ENCODE results near the gene SOCS6.

SOCS6 gene

DNA sequence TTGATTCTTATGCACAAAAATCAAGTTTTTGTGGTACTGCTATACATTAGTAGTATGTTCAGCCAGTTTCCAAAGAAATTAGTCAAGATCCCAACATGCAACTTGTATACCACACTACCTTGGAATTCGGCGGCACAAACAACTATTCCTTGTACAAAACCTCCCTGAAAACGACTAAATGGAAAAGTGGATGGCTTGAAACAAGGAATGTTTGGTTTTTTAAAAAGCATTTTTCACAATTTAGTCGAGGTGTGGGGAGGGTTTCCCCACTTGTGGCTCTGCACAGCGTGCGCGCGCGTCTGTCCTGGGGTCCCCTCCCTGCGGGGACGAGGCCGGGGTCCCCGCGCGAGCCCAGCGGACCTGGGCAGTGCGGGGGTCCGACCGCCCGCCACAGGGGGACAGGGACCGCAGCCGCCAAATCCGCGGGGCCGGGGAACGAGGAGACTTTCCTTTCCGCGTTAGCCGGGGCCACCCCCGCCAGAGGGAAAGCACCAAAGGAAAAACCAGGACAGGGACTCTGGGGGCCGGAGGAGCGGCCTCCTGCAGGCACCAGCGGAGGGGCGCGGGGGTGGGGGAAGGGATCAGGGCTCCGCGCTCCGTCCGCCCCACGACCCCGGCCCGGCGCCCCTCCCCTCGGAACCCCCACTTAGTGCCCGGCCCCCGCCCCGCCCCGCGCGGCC, 534 bp upstream of the SOCS6 start:
- DNase-seq (ENCODE audit: low read depth in 4 of 4, low spot score in 1 of 4): no peak

DNA sequence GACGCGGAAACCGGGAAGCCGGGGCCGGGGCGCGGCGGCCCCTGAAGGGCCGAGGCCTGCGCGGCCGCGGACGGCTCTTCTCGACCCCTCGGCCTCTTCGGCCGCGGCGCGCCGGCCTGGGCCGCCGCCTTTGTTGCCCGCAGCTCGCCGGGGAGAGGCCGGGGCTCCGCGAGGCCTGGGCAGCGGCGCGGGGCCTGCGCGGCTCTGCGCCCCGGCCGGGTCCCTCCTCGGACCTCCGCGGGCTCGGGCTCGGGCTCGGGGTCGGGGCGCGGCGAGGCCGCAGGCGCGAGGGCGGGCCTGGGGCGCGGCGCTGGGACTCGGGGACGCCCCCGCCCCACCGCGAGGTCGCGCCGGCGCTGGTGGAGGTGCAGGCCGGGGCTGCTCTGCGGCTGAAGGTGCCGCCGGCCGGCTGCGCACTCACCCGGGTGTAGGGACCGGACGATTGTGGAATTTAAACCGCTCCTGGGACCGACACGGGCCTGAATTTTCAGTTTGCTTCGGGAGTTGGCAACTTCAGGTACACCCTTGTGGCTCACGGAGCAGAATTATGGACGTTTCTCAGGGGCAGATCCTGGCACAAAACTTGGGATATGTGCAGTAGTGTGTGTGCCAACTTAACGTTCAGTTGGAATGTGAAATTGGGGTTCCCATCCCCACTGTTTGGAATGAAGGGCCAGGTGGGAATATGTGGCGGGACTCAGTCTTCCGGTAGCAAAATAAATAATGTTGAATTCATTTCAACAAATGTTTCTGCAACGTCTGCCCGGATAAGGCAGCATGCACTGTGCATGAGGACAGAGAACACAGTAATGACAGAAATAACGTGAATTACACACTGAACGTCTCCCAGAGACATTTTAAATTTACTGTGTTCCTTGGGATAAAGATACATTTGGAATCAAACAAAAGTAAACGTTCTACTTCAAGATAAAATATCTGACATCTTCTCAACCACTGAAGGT, 787 bp downstream of the SOCS6 start:
- peak in 1 of 4 experiments; percentile 10 for DNase-seq (ENCODE audit: low read depth in 4 of 4, low spot score in 1 of 4)

DNA sequence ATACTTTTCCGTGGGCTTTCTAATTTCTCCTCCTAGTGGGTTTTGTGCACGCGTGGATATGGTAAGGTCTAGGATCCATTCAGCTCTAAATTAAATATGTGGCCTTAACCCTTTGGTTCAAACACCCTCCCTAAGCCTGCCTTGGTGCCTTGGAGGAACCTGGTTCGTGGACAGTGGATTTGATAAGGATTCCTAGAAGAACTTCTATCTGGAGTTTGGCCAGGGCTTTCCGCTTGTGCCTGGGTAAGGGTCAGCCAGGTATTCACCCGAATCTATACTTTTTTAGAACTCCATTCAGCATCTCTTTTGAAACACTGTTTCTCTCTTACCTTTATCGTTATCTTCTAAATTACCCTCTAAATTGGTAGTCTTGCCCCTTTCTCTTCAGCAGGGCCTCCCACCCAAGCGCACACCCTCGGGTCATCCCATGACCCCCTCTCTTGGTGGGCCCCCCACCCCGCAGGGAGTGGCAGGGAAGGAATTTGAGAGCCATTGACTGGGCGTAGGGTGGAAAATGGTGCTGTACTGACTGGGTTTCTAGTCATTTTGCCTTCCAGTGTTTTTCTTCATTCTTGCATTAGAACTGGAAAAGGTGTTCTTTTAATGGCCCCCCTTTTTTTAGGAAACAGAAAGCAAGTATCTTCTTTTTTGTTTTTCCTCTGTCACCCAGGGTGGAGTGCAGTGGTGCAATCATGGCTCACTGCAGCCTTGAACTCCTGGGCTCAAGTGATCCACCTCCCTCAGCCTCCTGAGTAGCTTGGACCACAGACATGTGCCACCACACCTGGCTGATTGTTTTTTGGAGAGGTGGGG, 1.8 kb downstream of the SOCS6 start:
- no peak for DNase-seq (ENCODE audit: low read depth in 4 of 4, low spot score in 1 of 4)

DNA sequence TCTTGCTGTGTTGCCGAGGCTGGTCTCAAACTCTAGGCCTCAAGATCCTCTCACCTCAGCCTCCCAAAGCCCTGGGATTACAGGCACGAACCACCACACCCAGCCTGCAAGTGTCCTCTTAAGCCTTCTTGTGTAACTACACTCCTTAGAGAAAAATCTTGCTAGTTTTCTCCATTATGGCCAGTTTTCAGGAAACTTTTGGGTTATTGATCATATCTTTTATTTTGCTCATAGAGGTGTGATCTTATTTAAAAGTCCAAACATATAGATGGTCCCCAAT, 2.4 kb downstream of the SOCS6 start:
- no peak for DNase-seq (ENCODE audit: low read depth in 4 of 4, low spot score in 1 of 4)

DNA sequence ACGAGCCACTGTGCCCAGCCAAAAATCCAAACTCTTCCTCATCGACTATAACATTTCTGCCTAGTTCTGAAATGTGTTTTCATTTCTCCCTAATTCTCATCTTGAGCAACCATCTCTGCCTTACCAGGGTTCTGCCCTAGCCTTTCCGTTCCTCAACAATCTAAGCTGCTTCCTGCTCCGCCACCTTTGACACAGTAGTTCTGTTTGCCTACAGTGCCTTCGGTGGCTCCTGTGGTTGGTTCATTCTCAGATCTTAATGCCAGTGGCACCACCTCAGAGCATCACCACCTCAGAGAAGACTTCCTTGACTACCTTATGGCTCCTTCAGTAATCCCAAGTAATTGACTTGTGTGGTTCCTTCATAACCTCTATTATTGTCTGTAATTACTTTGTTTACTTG, 3.8 kb downstream of the SOCS6 start:
- no peak for DNase-seq (ENCODE audit: low read depth in 4 of 4, low spot score in 1 of 4)

DNA sequence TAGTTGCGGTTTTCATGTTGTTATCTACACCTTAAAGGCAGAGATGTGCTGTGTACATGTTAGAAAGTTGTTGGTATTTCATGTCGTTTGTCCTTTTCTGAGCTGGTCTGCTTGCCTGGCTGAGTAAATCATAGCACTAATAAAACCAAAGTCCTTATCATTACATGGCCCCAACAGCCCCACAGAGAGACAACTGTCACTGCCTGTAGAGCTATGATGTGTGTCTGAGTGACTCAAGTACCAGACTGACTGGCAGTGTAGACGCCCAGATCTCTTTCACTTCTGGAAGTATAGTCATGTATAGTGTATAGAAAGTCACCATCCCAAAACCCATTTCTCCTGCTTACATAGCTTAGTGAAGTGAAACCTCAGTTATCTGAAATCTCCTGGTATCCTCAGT, 4.3 kb downstream of the SOCS6 start:
- DNase-seq (ENCODE audit: low read depth in 4 of 4, low spot score in 1 of 4): no peak

DNA sequence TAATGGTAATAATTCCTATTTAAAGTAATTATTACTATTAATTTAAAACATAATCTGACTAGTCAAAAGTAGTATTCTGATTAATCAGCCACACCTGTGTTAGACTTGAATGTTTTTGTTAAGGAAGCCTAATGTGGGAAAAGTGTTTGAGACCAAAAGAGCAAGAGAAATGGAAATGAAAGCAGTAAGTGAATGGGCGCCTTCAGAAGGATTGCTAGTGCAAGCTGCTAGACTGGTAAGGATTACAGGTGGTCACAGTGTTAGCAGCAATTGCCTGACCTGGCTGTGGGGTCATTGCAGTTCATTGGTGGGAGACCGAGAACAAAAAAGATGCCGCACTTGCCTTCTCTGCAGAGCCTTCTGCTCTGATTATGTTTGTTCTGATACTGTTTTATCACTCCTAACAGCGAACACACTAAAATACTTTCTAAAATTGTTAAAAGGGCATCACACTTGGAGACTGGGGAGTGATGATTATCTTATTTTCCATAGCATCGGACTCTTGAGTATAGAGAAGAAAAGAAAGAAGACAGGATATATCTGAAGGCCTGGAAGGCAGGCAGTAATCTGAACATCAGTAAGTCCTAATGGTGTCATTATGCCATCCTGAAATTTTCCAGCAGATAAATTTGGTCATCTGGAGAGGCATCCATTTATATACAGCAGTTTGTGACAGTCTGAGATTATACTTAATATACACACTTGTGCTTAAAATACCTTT, 5.8 kb downstream of the SOCS6 start:
- DNase-seq (ENCODE audit: low read depth in 4 of 4, low spot score in 1 of 4): no peak

DNA sequence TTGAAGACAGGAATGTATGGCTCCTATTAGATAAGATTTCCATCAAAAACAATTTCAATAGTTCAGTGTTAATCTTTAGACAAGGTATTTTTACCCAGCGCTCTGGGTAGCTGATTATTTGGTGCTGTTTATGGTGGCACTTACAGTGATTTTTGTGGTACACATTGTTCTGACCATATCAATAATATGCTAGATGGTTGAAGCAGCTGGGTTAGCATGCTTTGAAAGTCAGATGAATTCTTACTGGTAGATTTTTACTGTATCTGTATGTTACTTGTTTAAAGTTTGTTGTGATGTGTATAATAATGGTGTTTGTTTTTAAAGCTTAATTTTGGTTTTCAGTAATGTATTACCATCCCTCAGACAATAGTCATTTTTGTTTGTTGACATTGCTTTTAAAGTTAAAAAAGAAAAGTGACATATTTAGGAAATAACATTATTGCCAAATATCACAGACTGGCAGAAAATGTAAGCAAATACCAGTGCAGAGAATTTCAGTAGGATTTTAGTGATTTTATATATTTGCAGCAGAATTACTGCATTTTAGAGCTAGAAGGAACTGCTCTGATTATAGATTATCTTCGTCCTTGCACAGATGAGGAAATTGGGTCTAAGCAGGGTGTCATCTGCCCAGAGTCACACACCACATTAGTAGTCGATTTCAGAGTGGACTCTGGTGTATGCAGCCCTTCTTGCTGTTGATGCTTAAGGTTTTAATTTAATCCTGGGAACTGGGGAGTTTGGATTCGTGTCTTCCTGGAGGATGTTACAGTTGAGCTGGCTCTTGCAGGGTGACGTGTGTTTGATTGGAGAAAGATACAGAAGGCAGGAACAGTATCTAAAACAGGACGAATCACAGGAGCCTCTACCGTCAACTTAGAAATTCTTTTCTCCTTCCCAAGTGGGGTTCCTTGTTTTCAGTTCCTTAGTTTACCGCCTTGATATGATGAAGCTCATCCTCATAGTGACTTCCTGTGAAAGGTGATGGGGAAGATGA, 6.6 kb downstream of the SOCS6 start:
- no peak for DNase-seq (ENCODE audit: low read depth in 4 of 4, low spot score in 1 of 4)

DNA sequence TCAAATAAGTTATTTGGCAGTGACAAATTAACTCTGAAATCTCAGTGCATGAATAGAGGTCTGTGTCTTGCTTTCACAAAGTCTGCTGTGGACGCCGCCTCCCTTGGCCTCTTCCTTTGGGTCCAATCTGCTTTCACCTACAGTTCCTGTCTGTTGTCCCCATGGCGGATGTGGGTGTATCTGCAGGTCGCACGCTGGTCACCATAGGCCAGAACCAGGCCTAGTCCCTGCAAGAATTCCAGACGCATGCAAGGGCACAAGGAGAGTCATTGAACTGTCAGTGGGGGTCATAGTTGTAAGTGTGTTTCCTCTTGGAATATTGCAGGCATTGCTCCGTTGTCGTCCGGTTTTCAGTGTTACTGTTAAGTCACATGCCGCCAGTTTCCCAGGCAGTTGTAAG, 7.4 kb downstream of the SOCS6 start:
- DNase-seq (ENCODE audit: low read depth in 4 of 4, low spot score in 1 of 4): no peak

DNA sequence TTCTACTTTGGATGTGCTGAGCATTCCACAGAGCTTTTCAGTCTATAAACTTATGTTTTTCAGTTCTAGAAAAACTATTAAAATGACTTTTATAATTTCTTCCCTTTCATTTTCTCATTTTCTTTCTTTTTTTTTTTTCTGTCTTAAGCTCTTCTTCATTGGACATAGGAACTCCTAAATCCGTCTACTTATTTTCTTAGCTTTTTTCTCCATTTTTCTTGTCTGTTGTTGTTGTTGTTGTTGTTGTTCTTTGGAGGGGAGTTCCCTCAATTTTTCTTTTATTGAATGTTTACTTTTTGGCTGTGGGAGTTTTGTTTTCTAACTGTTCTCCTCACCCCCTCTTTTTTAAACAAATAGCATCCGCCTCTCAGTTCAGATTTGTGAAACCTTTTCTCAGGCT, 7.9 kb downstream of the SOCS6 start:
- DNase-seq (ENCODE audit: low read depth in 4 of 4, low spot score in 1 of 4): no peak

DNA sequence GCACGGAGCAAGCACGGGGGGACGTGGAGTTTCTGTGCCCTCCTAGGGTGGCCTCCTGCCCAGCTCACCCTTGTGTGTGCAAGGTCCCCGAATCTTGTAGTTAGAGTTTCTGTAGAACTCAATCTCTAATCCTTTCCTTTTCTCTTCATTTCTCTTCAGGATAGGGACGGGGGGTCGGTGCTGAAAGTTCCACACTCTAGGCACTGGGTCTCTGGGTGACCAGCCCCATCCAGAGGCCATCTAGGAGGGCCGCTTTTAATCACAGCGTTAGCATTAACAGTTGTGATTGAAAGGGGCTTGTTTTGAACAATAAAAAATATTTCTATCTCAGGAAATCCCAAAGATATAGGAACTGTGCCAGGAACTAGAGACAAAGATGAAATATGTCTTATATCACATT, 10.5 kb downstream of the SOCS6 start:
- DNase-seq (ENCODE audit: low read depth in 4 of 4, low spot score in 1 of 4): no peak

DNA sequence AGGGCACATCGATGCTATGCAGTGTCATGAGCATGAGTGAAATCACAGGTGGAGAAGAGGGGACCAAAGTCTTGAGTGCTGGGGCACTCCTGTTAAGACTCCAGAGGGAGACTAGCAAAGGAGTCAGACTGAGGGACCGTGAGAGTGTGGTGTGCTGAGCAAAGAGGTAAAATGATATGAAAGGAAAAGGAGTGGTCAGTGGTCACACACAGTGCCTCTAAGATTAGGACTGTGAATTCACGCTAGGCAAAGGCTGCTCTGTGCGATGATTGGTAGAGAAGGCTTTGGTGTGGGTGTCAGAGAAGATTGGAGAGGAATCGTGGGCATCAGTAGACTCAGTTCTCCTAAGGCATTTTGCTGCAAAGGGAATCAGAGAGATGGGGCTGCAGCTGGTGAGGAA, 12.8 kb downstream of the SOCS6 start:
- DNase-seq (ENCODE audit: low read depth in 4 of 4, low spot score in 1 of 4): no peak

DNA sequence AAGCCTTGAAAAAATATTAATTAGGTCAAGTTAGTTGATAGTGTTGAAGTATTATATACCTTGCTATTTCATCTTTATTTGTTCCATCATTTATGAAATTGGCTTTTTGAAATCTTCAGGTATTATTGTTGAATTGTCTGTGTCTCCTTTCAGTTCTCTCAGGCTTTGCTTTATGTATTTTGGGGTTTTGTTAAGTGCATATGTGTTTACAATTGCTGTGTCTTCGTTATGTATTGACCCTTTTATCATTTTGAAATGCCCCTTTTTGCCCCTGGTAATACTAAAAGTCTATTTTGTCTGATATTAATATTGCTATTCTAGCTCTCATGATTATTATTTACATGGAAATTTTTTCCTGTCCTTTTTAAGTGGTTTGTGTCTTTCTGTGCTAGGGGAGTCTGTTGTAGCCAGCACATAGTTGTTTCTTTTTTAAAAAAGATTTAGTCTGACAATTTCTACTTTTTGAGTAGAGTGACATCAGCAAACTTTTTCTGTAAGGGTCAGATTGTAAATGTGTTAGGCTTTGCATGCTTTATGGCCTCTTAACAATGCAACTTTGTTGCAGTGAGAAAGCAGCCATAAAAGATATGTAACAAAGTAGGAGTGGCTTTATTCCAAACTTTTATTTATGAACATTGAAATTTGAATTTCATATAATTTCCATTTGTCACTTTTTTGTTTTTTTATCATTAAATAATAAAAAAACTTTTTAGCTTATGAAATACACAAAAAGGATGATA, 19.9 kb downstream of the SOCS6 start:
- no peak for DNase-seq (ENCODE audit: low read depth in 4 of 4, low spot score in 1 of 4)

DNA sequence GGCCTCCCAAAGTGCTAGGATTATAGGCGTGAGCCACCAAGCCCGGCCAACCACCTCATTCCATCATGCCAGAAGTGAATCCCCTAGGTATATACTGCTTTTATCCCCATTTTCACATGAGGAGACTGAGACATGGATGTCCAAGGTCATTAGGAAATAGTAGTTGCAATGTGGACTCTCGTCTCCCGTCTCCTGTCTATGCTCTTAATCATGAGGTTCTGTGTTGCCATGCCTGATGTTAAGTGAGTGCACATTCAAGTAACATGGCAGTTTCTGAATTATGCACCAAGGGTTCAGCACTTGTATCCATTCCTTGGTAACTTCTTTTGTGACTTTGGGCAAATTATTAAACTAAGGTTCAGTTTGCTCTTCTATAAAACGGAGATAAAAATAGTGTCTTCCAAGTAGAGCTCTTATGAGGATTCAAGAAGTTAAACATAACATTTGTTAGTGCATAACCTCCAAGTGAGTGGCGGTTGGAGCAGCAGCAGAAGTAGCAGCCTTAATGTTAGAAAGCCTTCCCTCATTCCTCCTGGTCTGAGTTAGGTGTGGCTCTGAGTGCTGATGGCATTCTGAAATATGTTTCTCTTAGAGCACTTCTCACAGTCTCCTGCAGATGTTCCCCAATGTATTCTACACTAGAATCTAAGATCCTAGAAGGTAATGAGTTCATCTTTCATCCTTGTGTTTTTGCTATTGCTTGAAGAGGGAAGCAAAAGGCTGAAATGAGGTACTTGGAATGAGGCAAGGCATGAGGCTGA, 21.9 kb downstream of the SOCS6 start:
- no peak for DNase-seq (ENCODE audit: low read depth in 4 of 4, low spot score in 1 of 4)

DNA sequence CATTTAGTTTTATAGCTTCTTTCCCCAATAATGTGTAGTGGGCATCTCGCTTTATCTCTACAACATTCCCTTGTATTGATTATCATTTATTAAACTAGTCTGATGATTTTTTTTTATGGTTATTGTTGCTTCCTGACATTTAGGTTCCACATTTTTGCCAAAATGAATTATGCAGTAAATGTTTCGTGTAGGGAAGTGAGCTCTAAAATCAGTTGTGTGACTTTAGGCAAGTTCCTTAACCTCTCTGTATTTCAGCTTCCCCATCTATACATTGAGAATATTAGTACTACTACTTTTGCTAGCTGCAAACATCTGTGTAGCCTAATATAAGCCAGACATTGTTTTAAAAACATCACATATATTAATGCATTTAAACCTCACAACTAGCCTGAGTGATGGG, 22.9 kb downstream of the SOCS6 start:
- no peak for DNase-seq (ENCODE audit: low read depth in 4 of 4, low spot score in 1 of 4)

DNA sequence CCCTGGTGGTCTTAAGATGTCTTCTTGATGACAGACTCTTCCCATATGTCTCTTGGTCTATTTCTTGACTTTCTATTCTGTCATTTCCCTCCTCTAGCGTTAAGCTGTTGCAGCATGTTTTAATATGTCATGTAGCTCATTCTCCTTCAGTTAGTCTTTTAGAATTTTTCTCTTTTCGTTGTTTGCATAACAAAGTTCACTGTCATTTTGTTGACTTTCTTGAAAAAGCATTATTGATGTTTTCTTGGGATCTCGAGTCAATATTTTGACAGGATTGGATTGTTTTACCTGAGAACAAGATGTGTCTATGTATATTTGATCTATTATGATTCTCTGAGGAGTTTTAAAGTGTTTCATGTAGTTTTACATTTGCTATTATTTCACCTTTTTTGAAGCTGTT, 24.8 kb downstream of the SOCS6 start:
- DNase-seq (ENCODE audit: low read depth in 4 of 4, low spot score in 1 of 4): no peak

DNA sequence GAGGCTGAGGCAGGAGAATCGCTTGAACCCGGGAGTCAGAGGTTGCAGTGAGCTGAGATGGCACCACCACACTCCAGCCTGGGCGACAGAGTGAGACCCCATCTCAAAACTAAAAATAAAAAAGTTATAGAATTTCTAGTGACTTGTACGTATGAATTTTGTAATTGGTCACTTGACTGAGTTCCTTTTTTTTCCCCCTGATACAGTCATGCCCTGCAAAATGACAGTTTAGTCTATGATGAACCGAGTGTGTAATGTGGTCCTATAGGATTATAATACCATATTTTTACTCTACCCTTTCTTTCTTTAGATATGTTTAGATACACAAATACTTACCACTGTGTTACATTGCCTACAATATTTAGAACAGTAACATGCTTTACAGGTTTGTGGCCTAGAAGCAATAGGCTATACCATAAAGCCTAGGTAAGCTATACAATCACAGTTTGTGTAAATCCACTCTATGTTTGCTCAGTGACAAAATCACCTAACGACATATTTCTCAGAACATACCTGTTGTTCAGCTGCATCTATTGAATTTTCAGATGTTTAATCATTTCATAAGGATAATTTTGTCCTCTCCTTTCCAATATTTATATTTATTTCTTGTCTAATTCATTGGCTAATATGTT, 25.4 kb downstream of the SOCS6 start:
- no peak for DNase-seq (ENCODE audit: low read depth in 4 of 4, low spot score in 1 of 4)

DNA sequence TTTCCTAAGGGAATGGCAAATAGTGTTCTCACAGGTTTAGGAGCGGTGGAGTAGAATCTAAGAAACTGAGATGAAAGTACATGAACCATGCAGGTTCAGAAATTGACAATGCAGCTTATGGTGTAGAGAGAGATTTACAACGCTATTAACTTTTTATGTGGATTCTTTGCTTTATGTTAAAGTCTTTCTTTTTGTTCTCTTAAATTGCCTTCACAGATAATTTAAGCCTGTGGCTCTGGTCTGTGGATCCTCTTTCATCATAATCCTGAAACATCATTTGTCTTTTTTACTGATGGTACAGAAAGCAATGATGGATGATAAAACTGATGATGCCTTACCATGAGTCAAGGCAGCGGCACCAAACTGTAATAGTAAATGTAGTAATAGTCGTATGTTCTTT, 30.3 kb downstream of the SOCS6 start:
- no peak for DNase-seq (ENCODE audit: low read depth in 4 of 4, low spot score in 1 of 4)

Measured in stimulated activated CD4-positive, alpha-beta T cell treated with anti-CD3 and anti-CD28 coated beads, Interleukin-1b, Interleukin-23, amount 100 ng/mL, for 24 hours (primary cell).